B cell (primary cell): Measurements from ENCODE around the gene TOX2.

Experiments
- CTCF ChIP-seq: fragments of 200-600 bp; IDR thresholded peaks from one replicate; pipeline ENCODE4 v1.8.0; 2022; ENCODE audit warnings: antibody characterized with exemption, mild to moderate bottlenecking
- EZH2 ChIP-seq: IDR thresholded peaks from 2 replicates; pipeline ENCODE4 v1.6.1; 2012; ENCODE audit warnings: borderline replicate concordance, low read depth, mild to moderate bottlenecking, moderate library complexity, low read length; ENCODE audit not compliant: insufficient read depth, poor library complexity, severe bottlenecking

- TF ChIP-seq CTCF (no peak), EZH2 (no peak)
Observed at GRCh38 chr20:44118185-44119033, 203.8 kb downstream of the TOX2 start.
